Stomach (tissue), 9 donors: ENCODE results near the gene C11orf65. TPM values are rescaled to one million over a fixed set of nuclear protein-coding genes. Genes with fewer than 3 reads are reported as not detected.

Source experiments
- DNase-seq, 2 donors: peaks; one replicate each; pipeline versions ENCODE4 v3.0.0 to v3.0.0-alpha.2; 2013 to 2019
- H3K27ac ChIP-seq, 5 donors: fragments of 200-600 bp in 4 of 5; sonication (generic) in 4 of 5; one replicate each; pipeline ENCODE4 v1.5.1; 2013 to 2019; ENCODE audit warnings: mild to moderate bottlenecking in 1 of 5, moderate library complexity in 1 of 5
- H3K27me3 ChIP-seq, 3 donors: fragments of 200-600 bp; sonication (generic); one replicate each; pipeline ENCODE4 v1.5.1; 2017 to 2019; ENCODE audit warnings: mixed run types in 1 of 3
- H3K36me3 ChIP-seq, 4 donors: fragments of 200-600 bp; sonication (generic); 1 replicate in 3 of 4; 2 replicates in 1 of 4; pipeline ENCODE4 v1.5.1; 2016 to 2019
- H3K4me1 ChIP-seq, 4 donors: fragments of 200-600 bp; sonication (generic); one replicate each; pipeline ENCODE4 v1.5.1; 2016 to 2019
- H3K4me3 ChIP-seq, 4 donors: fragments of 200-600 bp; sonication (generic) in 3 of 4; one replicate each; pipeline ENCODE4 v1.5.1; 2016 to 2019; ENCODE audit warnings: mild to moderate bottlenecking in 1 of 4
- H3K9me3 ChIP-seq, 4 donors: fragments of 200-600 bp; sonication (generic); one replicate each; pipeline ENCODE4 v1.5.1; 2016 to 2019
- EP300 ChIP-seq: sonication (generic); formaldehyde crosslinking; IDR thresholded peaks from one replicate; pipeline ENCODE4 v1.6.1; 2017; ENCODE audit warnings: antibody characterized with exemption
- POLR2A ChIP-seq, 4 donors: fragments of 450-650 bp; IDR thresholded peaks; one replicate each; pipeline ENCODE4 v1.6.1; 2016; ENCODE audit warnings: antibody characterized with exemption in 4 of 4, control low read depth in 2 of 4, mild to moderate bottlenecking in 1 of 4, moderate library complexity in 1 of 4
- POLR2AphosphoS5 ChIP-seq, 3 donors: sonication (generic); formaldehyde crosslinking; IDR thresholded peaks; one replicate each; pipeline ENCODE4 v1.6.1; 2016; ENCODE audit warnings: antibody characterized with exemption in 3 of 3
- WGBS, 5 donors: extraction: QIAGEN DNeasy Blood & Tissue Kit in 3 of 5; methylation state at CpG; one replicate each; pipeline versions ENCODE4 v1.1.5 to v1.1.7; 2013 to 2018; 5-methylcytosine and 5-hydroxymethylcytosine counted together
- intact Hi-C: fragments of 100-400 bp; cut with DNase I; formaldehyde crosslinking; loops from one replicate; pipeline ENCODE4 v1.15.1; 2023; ENCODE audit warnings: low total_unique reads
- polyA plus RNA-seq, 3 donors: library from polyadenylated mRNA; stranded (reverse); fragments of 200-250 nt; gene quantifications; one replicate each; pipeline ENCODE4 v1.2.3, GENCODE V29; 2013
- total RNA-seq, 5 donors: library from RNA; depleted of rRNA; stranded (reverse); fragments of >200 nt; gene quantifications; one replicate each; pipeline versions ENCODE4 v1.1.0 to v1.2.3, GENCODE V29; 2014 to 2016
- TF ChIP-seq, protein P1 (sequence below), 7 experiments: fragments of 450-650 bp in 4 of 7; fragments of 200-600 bp in 3 of 7; sonication (generic) in 3 of 7; IDR thresholded peaks; one replicate each; pipeline ENCODE4 v1.5.1; 2016 to 2019; ENCODE audit warnings: antibody characterized with exemption in 7 of 7, control low read depth in 2 of 7, mild to moderate bottlenecking in 1 of 7
- donor health status: healthy with polysubstance abuse.
- donor health status: Bipolar disorder and iron deficiency.
- donor health status: healthy.

Gene C11orf65
- total and polyA plus RNA-seq, 8 donors: 0.33 to 5.0 (median 1.1) TPM; not detected in 5

DNA sequence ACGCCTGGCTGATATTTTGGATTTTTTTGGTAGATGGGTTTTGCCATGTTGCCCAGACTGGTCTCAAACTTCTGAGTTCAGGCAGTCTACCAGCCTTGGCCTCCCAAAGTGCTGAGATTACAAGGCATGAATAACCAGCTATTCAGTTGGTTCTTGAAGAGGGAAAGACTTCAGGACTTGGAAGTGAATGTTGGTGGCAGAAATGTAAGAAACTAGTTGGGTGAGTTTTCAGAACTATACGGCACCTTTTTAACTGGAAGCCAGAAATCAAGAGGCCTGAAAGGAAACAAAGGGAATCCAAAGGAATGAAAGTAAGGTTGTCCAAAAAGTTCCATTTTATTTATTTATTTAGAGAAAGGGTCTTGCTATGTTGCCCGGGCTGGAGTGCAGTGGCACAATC is 28.0 kb upstream of the C11orf65 start:
- intact Hi-C loops: no loop called here
- Histone ChIP-seq H3K27ac (peak overlapping the region in 1 of 5 donors; percentile 14), H3K4me1 (peaks cover 10 to 31% (median 17%) of the 10 kb centered on the region in 4 donors), H3K36me3 (peaks cover under 1 to 4% (median 3%) of the 10 kb centered on the region in 4 donors), H3K9me3 (no peaks in the 10 kb centered on the region), H3K4me3 (no peak overlapping the region), H3K27me3 (no peaks in the 10 kb centered on the region)
- no peak for TF ChIP-seq POLR2AphosphoS5 (IDR thresholded peaks at IDR 0.05)
- peak in 1 of 2 donors; percentile 27 for DNase-seq
- WGBS, 5 donors: 71 to 85% (median 76%) methylated on average over 3 of the region's 3 CpGs

DNA sequence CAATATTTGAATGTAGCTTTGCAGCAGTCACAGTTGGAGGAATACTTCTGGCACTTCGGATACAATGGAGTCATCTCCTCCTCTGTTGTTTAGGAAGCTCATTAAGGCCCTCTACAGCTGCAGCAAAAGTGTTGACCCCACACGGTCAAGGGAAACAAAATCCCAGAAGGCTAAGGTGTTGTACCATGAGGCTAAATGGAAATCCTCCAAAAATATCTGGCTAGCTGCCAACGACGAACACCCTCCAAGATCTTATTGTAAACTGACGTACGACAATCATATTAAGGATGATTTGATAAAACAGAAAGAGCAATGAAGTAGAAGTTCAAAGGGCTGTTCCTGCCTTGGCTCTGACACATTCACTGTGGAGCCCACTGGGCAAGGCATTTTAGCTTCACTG is 26.9 kb upstream of the C11orf65 start:
- Histone ChIP-seq H3K4me1 (peaks cover 10 to 30% (median 17%) of the 10 kb centered on the region in 4 donors), H3K27me3 (no peaks in the 10 kb centered on the region), H3K9me3 (no peaks in the 10 kb centered on the region), H3K27ac (peak overlapping the region in 1 of 5 donors; percentile 31), H3K36me3 (peaks cover 8 to 16% (median 13%) of the 10 kb centered on the region in 4 donors), H3K4me3 (no peak overlapping the region)
- DNase-seq: no peak
- WGBS, 5 donors: 44 to 52% (median 48%) methylated on average over 6 of the region's 6 CpGs
- intact Hi-C loops: no loop called here
- TF ChIP-seq, protein P1, sequence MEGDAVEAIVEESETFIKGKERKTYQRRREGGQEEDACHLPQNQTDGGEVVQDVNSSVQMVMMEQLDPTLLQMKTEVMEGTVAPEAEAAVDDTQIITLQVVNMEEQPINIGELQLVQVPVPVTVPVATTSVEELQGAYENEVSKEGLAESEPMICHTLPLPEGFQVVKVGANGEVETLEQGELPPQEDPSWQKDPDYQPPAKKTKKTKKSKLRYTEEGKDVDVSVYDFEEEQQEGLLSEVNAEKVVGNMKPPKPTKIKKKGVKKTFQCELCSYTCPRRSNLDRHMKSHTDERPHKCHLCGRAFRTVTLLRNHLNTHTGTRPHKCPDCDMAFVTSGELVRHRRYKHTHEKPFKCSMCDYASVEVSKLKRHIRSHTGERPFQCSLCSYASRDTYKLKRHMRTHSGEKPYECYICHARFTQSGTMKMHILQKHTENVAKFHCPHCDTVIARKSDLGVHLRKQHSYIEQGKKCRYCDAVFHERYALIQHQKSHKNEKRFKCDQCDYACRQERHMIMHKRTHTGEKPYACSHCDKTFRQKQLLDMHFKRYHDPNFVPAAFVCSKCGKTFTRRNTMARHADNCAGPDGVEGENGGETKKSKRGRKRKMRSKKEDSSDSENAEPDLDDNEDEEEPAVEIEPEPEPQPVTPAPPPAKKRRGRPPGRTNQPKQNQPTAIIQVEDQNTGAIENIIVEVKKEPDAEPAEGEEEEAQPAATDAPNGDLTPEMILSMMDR (IDR thresholded peaks at IDR 0.05): no peak
- TF ChIP-seq EP300 (no peak), POLR2AphosphoS5 (IDR thresholded peaks at IDR 0.05) (no peak), POLR2A (IDR thresholded peaks at IDR 0.05) (no peak)

DNA sequence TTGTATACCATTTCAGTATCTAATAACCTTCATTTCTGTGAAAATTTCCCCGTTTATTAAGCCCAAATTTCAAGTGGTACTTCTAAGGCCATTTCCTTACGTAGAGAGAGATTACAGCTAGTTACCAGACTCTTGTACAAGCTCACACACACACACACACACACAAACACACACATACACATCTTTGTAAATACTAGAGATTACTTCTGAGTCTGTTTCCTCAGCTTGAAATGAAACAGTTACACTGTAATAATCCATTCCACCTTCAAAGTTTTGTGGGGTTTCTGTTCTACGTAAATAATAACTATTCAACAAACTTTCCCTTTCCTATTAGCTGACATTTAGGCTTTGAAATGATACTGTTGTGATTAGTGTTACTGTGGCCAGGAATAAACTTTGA is 24.6 kb upstream of the C11orf65 start:
- 86 to 95% (median 89%) methylated on average over 3 of the region's 3 CpGs for WGBS, 5 donors
- H3K4me3 ChIP-seq: no peak overlapping the region
- H3K4me1 ChIP-seq: peaks cover 5 to 18% (median 11%) of the 10 kb centered on the region in 4 donors
- peaks cover 8 to 34% (median 30%) of the 10 kb centered on the region in 4 donors for H3K36me3 ChIP-seq
- H3K27me3 ChIP-seq: no peaks in the 10 kb centered on the region
- H3K9me3 ChIP-seq: no peaks in the 10 kb centered on the region
- intact Hi-C loops: no loop called here
- TF ChIP-seq, protein P1 (IDR thresholded peaks at IDR 0.05): no peak
- TF ChIP-seq POLR2A (IDR thresholded peaks at IDR 0.05) (no peak), POLR2AphosphoS5 (IDR thresholded peaks at IDR 0.05) (no peak), EP300 (no peak)
- no peak overlapping the region for H3K27ac ChIP-seq
- no peak for DNase-seq

DNA sequence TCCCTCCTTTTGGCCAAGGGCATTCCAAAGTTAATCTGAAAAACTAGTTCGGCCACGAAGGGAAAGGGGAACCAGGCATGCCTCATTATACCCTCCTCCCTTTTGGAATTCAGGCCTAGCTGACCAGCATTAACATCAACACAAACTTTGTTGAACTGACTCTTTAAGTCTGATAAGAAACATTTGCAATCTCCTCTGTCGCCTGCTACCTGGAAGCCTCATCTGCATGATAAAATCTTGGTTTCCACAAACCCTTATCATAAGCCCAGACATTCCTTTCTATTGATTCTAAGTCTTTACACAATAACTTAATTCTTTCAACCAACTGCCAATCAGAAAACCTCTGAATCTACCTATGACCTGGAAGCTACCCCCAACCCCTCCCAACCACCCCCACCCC is 19.5 kb upstream of the C11orf65 start:
- H3K4me1 ChIP-seq: no peaks in the 10 kb centered on the region
- TF ChIP-seq POLR2A (IDR thresholded peaks at IDR 0.05): no peak
- TF ChIP-seq POLR2AphosphoS5 (IDR thresholded peaks at IDR 0.05): no peak
- TF ChIP-seq, protein P1 (IDR thresholded peaks at IDR 0.05): no peak
- TF ChIP-seq EP300: no peak
- H3K27me3 ChIP-seq: no peaks in the 10 kb centered on the region
- no peak overlapping the region for H3K4me3 ChIP-seq
- no peak overlapping the region for H3K27ac ChIP-seq
- intact Hi-C loops: no loop called here
- peaks cover 8 to 85% (median 80%) of the 10 kb centered on the region in 4 donors for H3K36me3 ChIP-seq
- no peak for DNase-seq
- no peaks in the 10 kb centered on the region for H3K9me3 ChIP-seq
- 68 to 89% (median 76%) methylated on average over 3 of the region's 3 CpGs for WGBS, 5 donors

DNA sequence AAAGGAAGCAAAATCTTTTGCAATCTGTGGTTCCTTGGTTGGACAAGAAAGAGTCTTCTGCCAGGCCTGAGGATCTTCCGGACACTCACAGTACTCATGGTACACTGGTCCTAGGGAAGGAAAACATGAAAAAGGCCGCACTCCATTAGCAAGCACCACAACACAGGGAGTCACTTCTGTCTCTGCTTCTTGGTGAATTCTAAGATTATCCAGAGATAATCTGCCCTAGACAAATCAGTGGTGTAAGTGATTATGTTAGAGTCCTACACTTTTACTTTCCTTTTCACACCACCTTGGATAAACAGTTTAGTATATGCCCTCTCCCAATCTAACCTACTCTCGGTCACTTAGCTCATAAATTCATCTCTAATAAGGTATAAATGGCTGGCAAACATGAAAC is 19.0 kb upstream of the C11orf65 start:
- WGBS, 5 donors: 92 to 96% (median 95%) methylated on average over 3 of the region's 3 CpGs
- Histone ChIP-seq H3K36me3 (peaks cover 8 to 90% (median 85%) of the 10 kb centered on the region in 4 donors), H3K9me3 (no peaks in the 10 kb centered on the region), H3K27ac (no peak overlapping the region), H3K27me3 (no peaks in the 10 kb centered on the region), H3K4me3 (no peak overlapping the region), H3K4me1 (no peaks in the 10 kb centered on the region)
- no peak for DNase-seq
- TF ChIP-seq, protein P1 (IDR thresholded peaks at IDR 0.05): no peak
- TF ChIP-seq POLR2AphosphoS5 (IDR thresholded peaks at IDR 0.05) (no peak), EP300 (no peak), POLR2A (IDR thresholded peaks at IDR 0.05) (no peak)
- intact Hi-C loops: no loop called here
